ENCODE measurements around the gene TSLP. TPM values are rescaled to one million over a fixed set of nuclear protein-coding genes. Genes with fewer than 3 reads are reported as not detected.

TSLP gene
- total RNA-seq, 4 donors from 2014 or later, result 0.76 to 1.7 (median 1.2) TPM; not detected in 1

DNA sequence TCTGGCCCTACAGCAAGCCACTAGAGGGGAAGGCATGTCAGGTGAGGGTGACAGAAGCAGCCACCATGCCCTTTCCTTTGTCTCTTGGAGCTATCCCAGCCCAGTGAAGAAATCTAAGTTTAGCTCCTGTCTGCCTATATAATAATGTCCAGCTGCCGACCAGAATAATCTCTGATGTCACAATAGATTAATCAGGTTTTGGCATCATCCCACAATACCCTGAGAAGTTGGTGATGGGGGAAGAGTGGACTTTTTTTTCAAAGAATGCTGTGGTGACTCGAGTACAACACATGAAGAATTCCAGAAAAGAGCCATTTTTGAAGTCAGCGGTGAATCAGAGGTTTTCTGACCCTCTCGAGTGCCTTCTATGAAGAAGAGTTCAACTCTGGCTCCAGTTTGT is 1.7 kb upstream of the TSLP start:
- no peak for TF ChIP-seq CTCF (IDR thresholded peaks at IDR 0.05)
- TF ChIP-seq POLR2A (IDR thresholded peaks at IDR 0.05), result no peak
- no peak overlapping the region for H3K4me3 ChIP-seq
- no peak for DNase-seq
- no peak overlapping the region for H3K27ac ChIP-seq
- no peaks in the 10 kb centered on the region for H3K36me3 ChIP-seq
- intact Hi-C loops (cut with DNase I; ENCODE audit: low total_unique reads), result no loop called here
- H3K9me3 ChIP-seq, result no peaks in the 10 kb centered on the region
- H3K4me1 ChIP-seq, result no peaks in the 10 kb centered on the region
- H3K27me3 ChIP-seq, result peaks cover 0 to 15% of the 10 kb centered on the region in 2 donors

DNA sequence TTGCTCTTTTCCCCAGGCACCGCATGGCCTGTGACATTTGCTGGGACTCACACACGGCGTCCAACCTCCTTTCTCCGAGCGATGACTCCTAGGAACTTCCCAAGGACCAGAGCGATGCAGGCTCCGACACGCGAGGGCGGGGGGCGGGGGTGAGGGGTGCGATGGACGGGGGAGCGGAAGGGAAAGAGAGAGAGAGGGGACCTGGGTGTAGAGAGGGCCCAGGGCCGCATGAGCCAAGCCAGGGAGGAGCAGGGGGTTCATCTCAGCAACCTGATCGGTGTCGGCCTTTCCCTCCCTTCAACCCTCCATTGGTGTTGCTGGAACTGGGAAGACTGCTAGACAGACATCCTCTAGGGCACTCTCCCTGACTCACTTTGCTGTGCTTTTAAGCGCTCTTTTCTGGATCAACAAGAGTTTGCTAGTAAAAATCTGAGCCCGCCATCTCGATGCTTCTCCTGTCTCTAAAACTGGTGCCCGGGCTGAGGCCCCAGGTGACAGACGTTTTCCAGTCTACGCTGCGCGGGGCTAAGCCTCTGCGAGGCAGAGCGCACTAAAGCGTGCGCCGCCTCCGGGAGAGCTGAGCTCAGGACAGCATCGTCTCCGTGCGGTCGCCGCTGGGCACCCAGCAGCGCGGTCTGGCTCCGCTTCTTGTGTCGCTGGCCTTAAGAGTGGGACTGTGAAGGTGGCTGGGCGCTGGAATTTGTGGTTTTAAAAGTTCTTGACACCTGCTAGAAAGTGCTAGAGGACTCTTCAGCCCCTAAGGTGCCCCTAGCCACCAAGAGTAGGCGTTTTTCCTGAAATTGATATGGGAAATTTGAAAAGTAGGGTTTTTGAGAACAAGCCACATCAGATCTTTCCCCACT is 1.0 kb upstream of the TSLP start:
- Histone ChIP-seq H3K4me3 (no peak overlapping the region), H3K4me1 (no peaks in the 10 kb centered on the region), H3K9me3 (no peaks in the 10 kb centered on the region), H3K27ac (no peak overlapping the region), H3K36me3 (no peaks in the 10 kb centered on the region), H3K27me3 (peaks cover 0 to 15% of the 10 kb centered on the region in 2 donors)
- intact Hi-C loops (cut with DNase I; ENCODE audit: low total_unique reads), result no loop called here
- TF ChIP-seq POLR2A (IDR thresholded peaks at IDR 0.05) (no peak), CTCF (IDR thresholded peaks at IDR 0.05) (no peak)
- DNase-seq, result no peak

GRCh38 chr5:111072949-111073682 is 1.6 kb downstream of the TSLP start:
- intact Hi-C loops (cut with DNase I; ENCODE audit: low total_unique reads), result no loop called here
- Histone ChIP-seq H3K9me3 (no peaks in the 10 kb centered on the region), H3K4me1 (no peaks in the 10 kb centered on the region), H3K27ac (no peak overlapping the region), H3K27me3 (peaks cover 0 to 10% of the 10 kb centered on the region in 2 donors), H3K4me3 (peak overlapping the region; percentile 26 to 34), H3K36me3 (no peaks in the 10 kb centered on the region)
- TF ChIP-seq CTCF (IDR thresholded peaks at IDR 0.05) (no peak), POLR2A (IDR thresholded peaks at IDR 0.05) (no peak)
- DNase-seq, result peak; percentile 20

- Histone ChIP-seq H3K9me3 (no peaks in the 10 kb centered on the region), H3K27me3 (no peaks in the 10 kb centered on the region), H3K27ac (no peak overlapping the region), H3K4me1 (no peaks in the 10 kb centered on the region), H3K4me3 (no peak overlapping the region), H3K36me3 (no peaks in the 10 kb centered on the region)
- intact Hi-C loops (cut with DNase I; ENCODE audit: low total_unique reads), result no loop called here
- TF ChIP-seq CTCF (IDR thresholded peaks at IDR 0.05) (no peak), POLR2A (IDR thresholded peaks at IDR 0.05) (no peak)
- DNase-seq, result no peak
Measured at GRCh38 chr5:111074244-111074643, 2.7 kb downstream of the TSLP start.

- no peaks in the 10 kb centered on the region for H3K36me3 ChIP-seq
- H3K9me3 ChIP-seq, result no peaks in the 10 kb centered on the region
- intact Hi-C loops (cut with DNase I; ENCODE audit: low total_unique reads), result no loop called here
- TF ChIP-seq CTCF (IDR thresholded peaks at IDR 0.05) (no peak), POLR2A (IDR thresholded peaks at IDR 0.05) (no peak)
- no peak overlapping the region for H3K4me3 ChIP-seq
- H3K27ac ChIP-seq, result no peak overlapping the region
- H3K4me1 ChIP-seq, result no peaks in the 10 kb centered on the region
- DNase-seq, result no peak
- H3K27me3 ChIP-seq, result no peaks in the 10 kb centered on the region
Measured at GRCh38 chr5:111075520-111075919, 4.0 kb downstream of the TSLP start.
